ENCODE data around the gene PTPN2. TPM values are rescaled to one million over a fixed set of nuclear protein-coding genes. Genes with fewer than 3 reads are reported as not detected.

The PTPN2 gene
- total RNA-seq, 3 donors from 2014 or later (not counting 1 experiment from before 2014, with no cell fraction given) = 110 to 115 (median 112) TPM

- Histone ChIP-seq H3K27me3 (ENCODE audit: control insufficient read depth, insufficient read depth, low read length) (no peaks in the 10 kb centered on the region), H3K4me1 (ENCODE audit: control insufficient read depth, insufficient read depth, low read length) (peaks cover 2% of the 10 kb centered on the region), H3K36me3 (ENCODE audit: control insufficient read depth, insufficient read depth, low read length) (no peaks in the 10 kb centered on the region), H3K4me3 (ENCODE audit: low read length) (no peak overlapping the region), H3K9me3 (ENCODE audit: control insufficient read depth, insufficient read depth, low read length) (no peaks in the 10 kb centered on the region), H3K27ac (ENCODE audit: low read length) (no peak overlapping the region)
- H3K9me3 Mint-ChIP-seq = no peaks in the 10 kb centered on the region
- no peak for ATAC-seq
- no peaks in the 10 kb centered on the region for H3K36me3 Mint-ChIP-seq
- WGBS (ENCODE audit: insufficient coverage) = 99% methylated on average over 12 of the region's 12 CpGs
- no peak for DNase-seq
- TF ChIP-seq, protein P1, sequence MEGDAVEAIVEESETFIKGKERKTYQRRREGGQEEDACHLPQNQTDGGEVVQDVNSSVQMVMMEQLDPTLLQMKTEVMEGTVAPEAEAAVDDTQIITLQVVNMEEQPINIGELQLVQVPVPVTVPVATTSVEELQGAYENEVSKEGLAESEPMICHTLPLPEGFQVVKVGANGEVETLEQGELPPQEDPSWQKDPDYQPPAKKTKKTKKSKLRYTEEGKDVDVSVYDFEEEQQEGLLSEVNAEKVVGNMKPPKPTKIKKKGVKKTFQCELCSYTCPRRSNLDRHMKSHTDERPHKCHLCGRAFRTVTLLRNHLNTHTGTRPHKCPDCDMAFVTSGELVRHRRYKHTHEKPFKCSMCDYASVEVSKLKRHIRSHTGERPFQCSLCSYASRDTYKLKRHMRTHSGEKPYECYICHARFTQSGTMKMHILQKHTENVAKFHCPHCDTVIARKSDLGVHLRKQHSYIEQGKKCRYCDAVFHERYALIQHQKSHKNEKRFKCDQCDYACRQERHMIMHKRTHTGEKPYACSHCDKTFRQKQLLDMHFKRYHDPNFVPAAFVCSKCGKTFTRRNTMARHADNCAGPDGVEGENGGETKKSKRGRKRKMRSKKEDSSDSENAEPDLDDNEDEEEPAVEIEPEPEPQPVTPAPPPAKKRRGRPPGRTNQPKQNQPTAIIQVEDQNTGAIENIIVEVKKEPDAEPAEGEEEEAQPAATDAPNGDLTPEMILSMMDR (IDR thresholded peaks at IDR 0.05) = no peak
- H3K27ac Mint-ChIP-seq = no peak overlapping the region
- H3K27me3 Mint-ChIP-seq (ENCODE audit: low read depth in 2 of 2) = no peaks in the 10 kb centered on the region
- H3K4me1 Mint-ChIP-seq = peaks cover 24 to 37% of the 10 kb centered on the region in 2 donors
- intact Hi-C loops (cut with micrococcal nuclease) = no loop called here
- H3K4me3 Mint-ChIP-seq = no peak overlapping the region
Observed at GRCh38 chr18:12868576-12868975, 15.5 kb downstream of the PTPN2 start.

- Mint-ChIP-seq H3K9me3 (no peaks in the 10 kb centered on the region), H3K4me3 (no peak overlapping the region), H3K27ac (peak overlapping the region; percentile 37 to 52), H3K27me3 (ENCODE audit: low read depth in 2 of 2) (no peaks in the 10 kb centered on the region), H3K4me1 (peaks cover 31 to 47% of the 10 kb centered on the region in 2 donors), H3K36me3 (no peaks in the 10 kb centered on the region)
- no peak for DNase-seq
- ATAC-seq = no peak
- TF ChIP-seq, protein P1 (IDR thresholded peaks at IDR 0.05) = no peak
- no peak overlapping the region for H3K27ac ChIP-seq (ENCODE audit: low read length)
- peaks cover 9% of the 10 kb centered on the region for H3K4me1 ChIP-seq (ENCODE audit: control insufficient read depth, insufficient read depth, low read length)
- H3K27me3 ChIP-seq (ENCODE audit: control insufficient read depth, insufficient read depth, low read length) = no peaks in the 10 kb centered on the region
- 87% methylated on average over 7 of the region's 7 CpGs for WGBS (ENCODE audit: insufficient coverage)
- no peaks in the 10 kb centered on the region for H3K36me3 ChIP-seq (ENCODE audit: control insufficient read depth, insufficient read depth, low read length)
- H3K4me3 ChIP-seq (ENCODE audit: low read length) = no peak overlapping the region
- H3K9me3 ChIP-seq (ENCODE audit: control insufficient read depth, insufficient read depth, low read length) = no peaks in the 10 kb centered on the region
- intact Hi-C loops (cut with micrococcal nuclease) = no loop called here
Observed at GRCh38 chr18:12867441-12868123, 16.5 kb downstream of the PTPN2 start.

DNA sequence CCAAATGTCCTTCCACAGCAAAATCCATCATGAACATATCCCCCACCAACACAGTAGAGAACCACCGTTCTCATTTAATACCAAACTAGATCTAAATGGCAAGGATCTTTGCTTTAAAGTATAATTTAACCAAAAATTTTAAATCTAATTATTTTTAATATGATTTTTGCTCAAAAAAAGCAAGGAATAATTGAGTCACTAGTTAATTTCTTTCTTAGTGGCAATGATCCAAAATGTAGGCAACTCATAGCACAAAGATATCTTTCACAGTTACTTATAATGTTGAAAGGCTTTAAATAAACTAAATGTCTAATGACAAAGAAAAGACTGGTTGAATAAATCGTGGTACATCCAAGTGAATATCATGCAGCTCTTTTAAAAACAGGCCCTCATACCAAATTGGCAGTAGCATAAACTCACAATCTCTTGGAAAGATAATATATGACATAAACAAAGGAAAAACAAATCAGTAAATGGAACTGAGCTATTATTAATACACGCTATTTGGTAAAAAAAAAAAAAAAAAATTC is 20.3 kb downstream of the PTPN2 start:
- intact Hi-C loops (cut with micrococcal nuclease) = no loop called here
- TF ChIP-seq, protein P1 (IDR thresholded peaks at IDR 0.05) = no peak
- Mint-ChIP-seq H3K4me1 (peaks cover 46 to 65% of the 10 kb centered on the region in 2 donors), H3K27ac (peak overlapping the region in 1 of 2 donors; percentile 65), H3K4me3 (no peak overlapping the region), H3K27me3 (ENCODE audit: low read depth in 2 of 2) (no peaks in the 10 kb centered on the region), H3K9me3 (no peaks in the 10 kb centered on the region), H3K36me3 (no peaks in the 10 kb centered on the region)
- Histone ChIP-seq H3K36me3 (ENCODE audit: control insufficient read depth, insufficient read depth, low read length) (no peaks in the 10 kb centered on the region), H3K4me3 (ENCODE audit: low read length) (no peak overlapping the region), H3K27me3 (ENCODE audit: control insufficient read depth, insufficient read depth, low read length) (no peaks in the 10 kb centered on the region), H3K27ac (ENCODE audit: low read length) (no peak overlapping the region), H3K4me1 (ENCODE audit: control insufficient read depth, insufficient read depth, low read length) (peaks cover 14% of the 10 kb centered on the region), H3K9me3 (ENCODE audit: control insufficient read depth, insufficient read depth, low read length) (no peaks in the 10 kb centered on the region)
- 100% methylated on average over 2 of the region's 3 CpGs for WGBS (ENCODE audit: insufficient coverage)
- DNase-seq = no peak
- no peak for ATAC-seq

All from natural killer cell (primary cell).